ENCODE data around the gene CELF5. TPM values are rescaled to one million over a fixed set of nuclear protein-coding genes. Genes with fewer than 3 reads are reported as not detected.

The CELF5 gene
- total RNA-seq, 1 donor from 2014 or later: 2.3 TPM

DNA sequence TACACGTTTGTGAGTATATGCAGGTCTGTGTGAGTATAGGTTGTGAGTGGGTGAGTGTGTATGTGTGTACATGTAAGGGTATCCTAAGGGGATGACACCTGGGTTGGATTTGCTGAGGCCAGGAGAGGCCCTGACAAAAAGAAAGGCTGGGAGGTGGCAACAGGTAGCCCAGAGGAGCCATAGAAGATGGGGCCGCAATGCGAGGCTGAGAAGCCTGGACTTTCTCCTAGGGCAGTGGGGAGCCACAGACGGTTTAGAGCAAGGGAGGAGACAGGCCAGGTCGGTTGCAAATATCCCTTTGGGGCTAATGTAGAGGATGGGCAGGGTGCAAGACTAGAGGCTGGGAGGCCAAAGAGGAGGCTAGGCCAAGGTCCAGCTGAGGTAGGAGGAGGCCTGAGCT is 54.3 kb downstream of the CELF5 start:
- Mint-ChIP-seq H3K9me3 (no peaks in the 10 kb centered on the region), H3K27ac (ENCODE audit: unreplicated experiment) (no peak overlapping the region), H3K27me3 (ENCODE audit: low read depth) (peaks cover 73% of the 10 kb centered on the region), H3K4me3 (no peak overlapping the region), H3K36me3 (ENCODE audit: low read depth) (no peaks in the 10 kb centered on the region), H3K4me1 (peaks cover 11% of the 10 kb centered on the region)
- DNase-seq (ENCODE audit: low read depth, low spot score): no peak
- TF ChIP-seq CTCF (conservative IDR thresholded peaks at IDR 0.05): no peak

DNA sequence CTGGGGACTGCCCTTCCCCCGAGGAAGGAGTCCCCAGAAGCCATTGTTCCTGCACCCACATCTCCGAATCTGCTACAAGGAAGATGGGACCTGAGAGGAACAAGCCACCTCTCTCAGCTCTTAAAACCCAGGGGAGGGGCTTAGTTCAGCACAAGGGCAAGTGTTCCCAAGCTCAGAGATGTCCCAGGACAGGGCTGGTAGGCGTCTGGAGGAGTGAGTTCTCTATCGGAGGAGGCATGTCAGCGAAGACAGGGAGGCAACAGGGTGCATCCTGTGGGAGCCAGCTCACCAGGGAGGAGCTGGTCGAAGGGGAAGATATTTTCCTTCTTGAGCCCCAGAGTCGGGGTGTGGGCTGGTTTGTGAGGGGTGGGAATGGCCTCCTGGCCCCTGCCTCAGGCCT is 54.8 kb downstream of the CELF5 start:
- Mint-ChIP-seq H3K9me3 (no peaks in the 10 kb centered on the region), H3K4me1 (peaks cover 11% of the 10 kb centered on the region), H3K4me3 (no peak overlapping the region), H3K27me3 (ENCODE audit: low read depth) (peaks cover 73% of the 10 kb centered on the region), H3K36me3 (ENCODE audit: low read depth) (no peaks in the 10 kb centered on the region), H3K27ac (ENCODE audit: unreplicated experiment) (no peak overlapping the region)
- no peak for TF ChIP-seq CTCF (conservative IDR thresholded peaks at IDR 0.05)
- no peak for DNase-seq (ENCODE audit: low read depth, low spot score)

DNA sequence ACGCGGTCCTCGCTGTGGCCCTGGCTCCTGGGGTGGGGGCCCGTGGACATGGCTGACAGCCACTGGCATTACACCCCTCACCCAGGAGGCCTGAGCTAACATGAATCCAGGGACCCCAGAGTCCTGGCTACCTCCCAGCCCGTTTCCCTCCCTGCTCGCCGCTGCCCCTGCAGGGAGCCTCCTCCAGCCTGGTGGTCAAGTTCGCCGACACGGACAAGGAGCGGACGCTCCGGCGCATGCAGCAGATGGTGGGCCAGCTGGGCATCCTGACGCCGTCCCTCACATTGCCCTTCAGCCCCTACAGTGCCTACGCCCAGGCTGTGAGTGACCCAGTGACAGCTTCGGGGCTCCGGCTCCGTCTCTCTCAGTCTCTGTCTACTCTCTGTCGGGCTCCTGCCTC is 56.6 kb downstream of the CELF5 start:
- Mint-ChIP-seq H3K36me3 (ENCODE audit: low read depth) (no peaks in the 10 kb centered on the region), H3K9me3 (no peaks in the 10 kb centered on the region), H3K27ac (ENCODE audit: unreplicated experiment) (no peak overlapping the region), H3K4me3 (no peak overlapping the region), H3K27me3 (ENCODE audit: low read depth) (peaks cover 69% of the 10 kb centered on the region), H3K4me1 (peaks cover 4% of the 10 kb centered on the region)
- no peak for DNase-seq (ENCODE audit: low read depth, low spot score)
- TF ChIP-seq CTCF (conservative IDR thresholded peaks at IDR 0.05): no peak

DNA sequence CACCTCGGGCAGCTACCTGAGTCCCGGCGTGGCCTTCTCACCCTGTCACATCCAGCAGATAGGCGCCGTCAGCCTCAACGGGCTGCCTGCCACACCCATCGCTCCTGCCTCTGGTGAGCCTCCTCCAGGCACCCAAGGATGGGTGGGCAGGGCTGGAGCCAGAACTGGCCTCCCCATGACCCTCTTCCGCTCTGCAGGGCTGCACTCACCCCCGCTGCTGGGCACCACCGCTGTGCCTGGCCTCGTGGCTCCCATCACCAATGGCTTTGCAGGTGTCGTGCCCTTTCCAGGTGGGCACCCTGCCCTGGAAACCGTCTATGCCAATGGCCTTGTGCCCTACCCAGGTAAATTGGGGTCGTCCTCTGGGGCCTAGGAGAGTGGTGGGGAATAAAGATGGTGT is 57.7 kb downstream of the CELF5 start:
- Mint-ChIP-seq H3K27me3 (ENCODE audit: low read depth) (peaks cover 65% of the 10 kb centered on the region), H3K27ac (ENCODE audit: unreplicated experiment) (no peak overlapping the region), H3K4me3 (no peak overlapping the region), H3K36me3 (ENCODE audit: low read depth) (no peaks in the 10 kb centered on the region), H3K9me3 (no peaks in the 10 kb centered on the region), H3K4me1 (peaks cover 4% of the 10 kb centered on the region)
- TF ChIP-seq CTCF (conservative IDR thresholded peaks at IDR 0.05): no peak
- no peak for DNase-seq (ENCODE audit: low read depth, low spot score)

DNA sequence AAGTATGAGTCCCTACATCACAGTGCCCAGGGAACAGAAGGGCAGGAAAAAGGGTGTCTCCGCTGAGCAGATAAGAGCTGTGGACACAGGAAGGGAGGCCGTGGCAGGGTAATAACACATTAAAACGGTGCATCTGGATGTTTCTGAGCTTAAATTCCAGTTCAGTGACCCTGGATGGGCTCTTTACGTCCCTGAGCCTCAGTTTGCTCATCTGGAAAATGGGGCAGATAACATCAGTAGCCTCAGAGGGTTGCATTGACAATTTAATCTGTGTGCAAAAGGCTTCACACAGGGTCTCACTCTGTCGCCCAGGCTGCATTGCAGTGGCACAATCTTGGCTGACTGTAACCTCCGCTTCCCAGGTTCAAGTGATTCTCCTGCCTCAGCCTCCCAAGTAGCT is 58.1 kb downstream of the CELF5 start:
- no peak for TF ChIP-seq CTCF (conservative IDR thresholded peaks at IDR 0.05)
- Mint-ChIP-seq H3K4me3 (no peak overlapping the region), H3K9me3 (no peaks in the 10 kb centered on the region), H3K27me3 (ENCODE audit: low read depth) (peaks cover 64% of the 10 kb centered on the region), H3K36me3 (ENCODE audit: low read depth) (no peaks in the 10 kb centered on the region), H3K4me1 (peaks cover 2% of the 10 kb centered on the region), H3K27ac (ENCODE audit: unreplicated experiment) (no peak overlapping the region)
- no peak for DNase-seq (ENCODE audit: low read depth, low spot score)

GRCh38 chr19:3283246-3283751 is 58.8 kb downstream of the CELF5 start:
- no peak overlapping the region for H3K4me3 Mint-ChIP-seq
- no peak overlapping the region for H3K27ac Mint-ChIP-seq (ENCODE audit: unreplicated experiment)
- H3K4me1 Mint-ChIP-seq: no peaks in the 10 kb centered on the region
- no peak for TF ChIP-seq CTCF (conservative IDR thresholded peaks at IDR 0.05)
- H3K27me3 Mint-ChIP-seq (ENCODE audit: low read depth): peaks cover 65% of the 10 kb centered on the region
- no peaks in the 10 kb centered on the region for H3K9me3 Mint-ChIP-seq
- H3K36me3 Mint-ChIP-seq (ENCODE audit: low read depth): no peaks in the 10 kb centered on the region
- no peak for DNase-seq (ENCODE audit: low read depth, low spot score)
